Activated CD4-positive, alpha-beta T cell treated with anti-CD3 and anti-CD28 coated beads, Interleukin-2, amount 50 U/mL, for 24 hours (primary cell): ENCODE data around the gene INPP5J.
"Not testable (repeated sequence)": the region's sequence is repeated elsewhere in the genome, so short reads cannot be mapped to it uniquely, and the experiment has no call there.

Experiments used
- DNase-seq, 2 donors: peaks; one replicate each; pipeline ENCODE4 v3.0.0-alpha.2; 2020; ENCODE audit warnings: low read depth in 1 of 2, low spot score in 1 of 2

Gene INPP5J

GRCh38 chr22:31102441-31103081, 20.2 kb upstream of the INPP5J start:
- DNase-seq, result no peak

- DNase-seq, result no peak
Measured at GRCh38 chr22:31103111-31103510, 19.7 kb upstream of the INPP5J start.

DNA sequence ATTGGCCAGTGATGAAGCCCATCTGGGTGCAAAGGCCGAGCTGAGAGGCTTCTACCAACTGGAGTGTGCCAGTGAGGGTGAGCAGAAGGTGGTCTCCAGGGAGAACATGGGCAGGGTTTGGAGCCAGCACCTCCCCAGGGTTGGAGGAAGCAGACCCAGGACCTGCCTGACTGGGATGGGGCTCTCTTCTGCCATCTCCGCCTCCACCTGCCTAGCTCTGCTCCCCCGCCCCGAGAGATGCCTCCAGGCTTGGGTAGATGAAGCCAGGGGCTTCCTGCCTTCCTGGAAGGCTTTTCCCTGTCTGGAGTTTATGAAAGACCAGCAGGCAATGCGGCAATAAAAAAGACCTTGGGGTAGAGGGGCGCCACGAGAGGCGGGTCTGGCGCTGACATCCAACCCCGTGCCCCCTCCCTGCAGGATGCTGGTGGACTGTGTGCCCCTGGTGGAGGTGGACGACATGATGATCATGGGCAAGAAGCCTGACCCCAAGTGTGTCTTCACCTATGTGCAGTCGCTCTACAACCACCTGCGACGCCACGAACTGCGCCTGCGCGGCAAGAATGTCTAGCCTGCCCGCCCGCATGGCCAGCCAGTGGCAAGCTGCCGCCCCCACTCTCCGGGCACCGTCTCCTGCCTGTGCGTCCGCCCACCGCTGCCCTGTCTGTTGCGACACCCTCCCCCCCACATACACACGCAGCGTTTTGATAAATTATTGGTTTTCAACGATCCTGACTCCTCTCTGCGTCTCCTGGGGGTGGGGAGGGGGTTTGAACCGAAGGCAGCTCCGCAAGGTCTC, 18.7 kb upstream of the INPP5J start:
- DNase-seq, result no peak

DNA sequence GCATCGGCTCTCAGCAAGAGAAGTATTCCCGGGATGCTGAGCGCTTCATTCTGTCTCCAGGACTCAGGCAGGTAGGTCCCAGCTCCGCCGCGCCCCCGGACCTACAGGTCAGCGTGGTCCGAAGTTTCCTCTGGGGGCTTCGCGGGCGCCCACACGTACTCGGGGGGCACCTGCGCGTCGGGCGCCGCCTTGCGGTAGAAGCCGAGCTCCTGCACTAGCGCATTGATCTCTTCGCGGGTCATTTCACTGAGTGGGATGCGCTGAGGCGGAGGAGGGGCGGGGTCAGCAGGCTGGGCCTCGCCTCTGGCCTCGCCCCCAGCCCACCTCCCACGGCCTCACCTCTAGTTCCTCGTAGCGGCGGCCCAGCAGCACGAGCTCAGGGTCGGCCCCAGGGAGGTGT, 17.9 kb upstream of the INPP5J start:
- DNase-seq, result no peak

GRCh38 chr22:31105282-31105929, 17.4 kb upstream of the INPP5J start:
- DNase-seq, result no peak

DNA sequence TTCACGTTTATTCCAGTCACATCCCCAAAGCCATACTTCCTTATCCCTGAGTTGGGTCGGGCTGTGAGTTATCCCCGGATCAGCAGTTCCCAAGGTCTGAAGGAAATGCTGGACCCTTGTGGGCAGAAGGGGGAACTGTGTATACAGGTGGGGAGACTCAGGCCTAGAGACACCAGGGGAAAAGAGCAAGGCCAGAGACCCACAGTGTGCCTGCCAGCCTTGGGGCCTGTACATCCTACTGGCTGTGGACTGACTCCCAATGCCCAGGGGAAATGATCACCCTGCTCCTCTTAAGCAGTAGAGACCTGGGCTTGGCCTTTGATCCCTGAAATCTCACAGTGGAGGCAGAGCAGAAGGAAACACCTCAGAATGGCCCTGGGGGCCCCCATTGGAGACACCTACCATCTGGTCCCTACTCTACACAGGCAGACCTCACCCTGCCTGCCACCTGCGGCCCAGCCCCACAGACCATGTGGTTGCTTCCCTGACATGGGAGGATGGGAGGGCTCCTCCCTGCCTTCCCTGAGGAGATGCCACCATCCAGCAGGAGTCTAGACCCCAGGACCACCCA, 16.7 kb upstream of the INPP5J start:
- no peak for DNase-seq

DNA sequence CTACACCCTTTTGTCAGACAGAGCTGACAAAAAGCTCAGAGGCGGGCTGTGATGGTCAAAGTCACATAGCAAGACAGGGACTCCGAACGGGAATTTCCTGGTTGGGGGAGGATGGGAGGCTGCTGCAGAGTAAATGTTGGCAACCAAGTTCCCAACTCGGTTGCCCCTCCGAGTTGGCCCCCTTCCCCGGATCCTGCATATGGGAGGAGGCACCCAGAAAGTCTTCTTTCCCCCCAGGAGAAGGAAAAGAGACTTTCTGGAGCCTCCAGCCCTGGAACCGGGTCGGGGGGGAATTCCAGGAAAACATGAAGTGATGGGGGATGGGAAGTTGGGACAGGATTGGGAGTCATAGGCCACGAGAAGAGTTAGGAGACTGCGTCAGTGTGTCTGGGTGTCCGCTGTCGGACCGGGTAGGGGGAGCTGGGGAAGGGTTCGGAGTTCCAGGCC, 16.0 kb upstream of the INPP5J start:
- DNase-seq, result no peak

DNA sequence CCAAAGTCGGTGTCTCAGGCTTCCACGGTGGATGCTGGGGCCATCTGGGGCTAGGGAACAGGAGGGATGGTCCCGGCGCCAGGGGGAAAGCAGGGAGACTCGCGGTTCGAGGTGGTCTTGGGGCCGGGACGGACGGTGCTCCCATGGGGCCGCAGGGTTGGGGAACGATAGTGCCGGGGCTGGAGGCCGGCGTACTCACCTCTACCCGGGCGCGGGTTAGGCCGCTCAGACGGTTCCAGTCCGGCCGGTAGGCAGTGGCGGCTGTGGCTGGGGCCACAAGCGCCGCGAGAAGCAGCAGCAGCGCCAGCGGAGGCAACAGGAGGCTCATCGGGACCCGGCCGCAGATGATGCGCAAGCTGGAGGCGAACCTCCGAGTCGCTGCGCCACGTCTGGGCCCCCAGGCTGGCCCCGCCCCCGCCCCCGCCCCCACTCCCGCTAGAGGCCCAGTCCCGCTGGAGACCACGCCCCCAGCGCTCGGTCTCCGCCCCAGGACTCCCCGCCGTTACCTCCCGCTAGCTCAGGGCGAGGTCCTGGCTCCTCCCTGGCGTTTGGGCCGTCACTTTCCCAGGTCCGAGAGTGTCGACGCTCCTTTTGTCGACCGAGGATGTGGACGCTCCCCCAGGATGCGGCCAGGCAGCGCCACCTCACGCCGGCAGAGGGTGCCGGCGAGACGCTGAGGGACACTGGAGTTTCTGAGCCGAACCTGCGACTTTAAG, 15.4 kb upstream of the INPP5J start, which contains the start of gene SELENOM:
Gene SELENOM, minus strand, starts transcription at position 391 of the 716 bp plus-strand sequence. Its CDS starts 63 bp downstream, at position 328.
- DNase-seq, result peak; percentile 70 to 74

DNA sequence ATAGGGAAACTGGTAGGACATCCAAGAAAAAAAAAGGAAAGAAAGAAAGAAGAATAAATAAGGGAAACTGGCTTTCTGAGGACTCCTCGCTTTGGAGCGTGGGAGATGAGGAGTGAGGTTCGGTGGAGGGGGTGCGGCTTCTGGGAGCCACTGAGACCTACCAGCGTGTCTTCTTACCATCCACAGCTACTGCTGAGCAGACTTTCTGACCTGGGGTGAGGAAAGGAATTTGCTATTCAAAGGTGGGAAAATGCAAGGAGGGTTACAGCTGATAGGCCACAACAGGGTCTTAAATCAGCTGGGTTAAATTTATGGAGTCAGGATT, 14.9 kb upstream of the INPP5J start:
- no peak for DNase-seq

GRCh38 chr22:31112547-31113091, 10.1 kb upstream of the INPP5J start:
- DNase-seq, result not testable (repeated sequence)

DNA sequence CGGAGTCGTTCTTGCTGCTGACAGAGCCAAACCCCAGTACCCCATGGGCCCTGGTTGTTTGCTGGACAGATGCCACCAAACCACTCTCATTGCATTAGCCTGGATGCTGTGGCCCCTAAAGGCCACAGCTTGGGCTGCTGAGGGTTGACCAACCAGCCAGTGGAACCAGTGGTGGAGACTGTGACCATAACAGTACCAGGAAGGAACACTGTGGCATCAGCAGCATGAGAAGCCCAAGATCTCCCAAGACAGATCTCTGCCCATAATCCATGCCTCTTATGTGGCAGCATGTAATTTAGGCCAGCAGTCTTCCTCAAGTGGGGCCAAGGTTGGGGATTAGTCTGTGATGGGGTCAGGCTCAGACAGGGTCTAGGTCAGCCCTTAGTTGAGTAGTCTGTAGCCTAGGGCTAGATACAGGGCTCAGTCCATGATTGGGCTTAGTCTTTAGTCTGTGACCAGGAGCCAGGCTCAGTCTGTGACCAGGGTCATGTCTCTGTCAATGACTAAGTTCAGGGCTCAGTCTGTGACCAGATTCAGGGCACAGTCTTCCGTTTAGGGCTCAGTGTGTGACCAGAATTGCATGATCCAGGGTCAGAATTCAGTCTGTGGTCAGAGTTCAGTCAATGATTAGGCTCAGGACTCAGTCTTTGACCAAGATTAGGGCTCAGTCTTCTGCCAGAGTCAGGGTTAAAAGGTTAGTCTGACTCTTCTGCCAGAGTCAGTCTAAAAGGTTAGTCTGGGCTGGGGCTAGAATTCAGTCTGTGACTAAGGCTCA, 4.5 kb upstream of the INPP5J start:
- no peak for DNase-seq

- DNase-seq, result no peak
Measured at GRCh38 chr22:31119026-31119717, 3.6 kb upstream of the INPP5J start.

DNA sequence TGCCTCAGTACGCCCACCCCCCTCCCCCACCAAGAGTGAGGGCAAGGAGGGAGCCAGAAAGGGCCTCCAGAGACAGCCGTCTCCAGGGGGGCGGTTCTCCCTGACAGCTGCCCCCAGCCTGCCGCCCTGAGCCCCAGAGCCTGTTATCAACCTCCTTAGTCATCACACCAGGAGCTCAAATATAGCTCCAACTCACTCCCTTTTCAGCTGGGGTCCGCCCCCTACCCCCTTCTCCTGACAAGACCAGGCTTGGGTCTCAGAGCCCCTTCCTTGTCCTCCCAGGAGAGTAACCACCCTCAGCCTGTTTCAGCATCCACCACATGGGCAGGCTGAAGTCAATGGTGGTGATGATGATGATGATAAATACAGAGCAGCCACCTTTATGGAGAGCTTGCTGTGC, 2.5 kb upstream of the INPP5J start:
- no peak for DNase-seq

DNA sequence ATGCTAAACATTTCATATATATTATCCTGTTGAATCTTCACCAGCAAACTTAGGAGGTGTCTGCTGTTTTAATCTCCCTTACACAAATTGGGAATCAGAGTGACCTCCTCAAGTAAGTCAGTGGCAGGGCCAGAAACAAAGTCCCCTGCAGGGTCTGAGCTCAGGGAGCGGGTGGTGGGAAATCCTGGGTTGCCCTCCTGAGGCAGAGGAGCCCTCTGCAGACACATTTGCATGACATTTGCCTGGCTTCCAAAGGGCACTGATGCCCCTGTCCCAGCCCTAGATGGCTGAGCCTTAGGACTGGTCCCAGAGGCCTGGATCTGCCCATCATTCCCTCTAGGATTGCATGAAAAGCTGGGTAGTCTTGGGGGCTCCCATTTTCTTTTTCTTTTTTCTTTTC, 2.1 kb upstream of the INPP5J start:
- no peak for DNase-seq

DNA sequence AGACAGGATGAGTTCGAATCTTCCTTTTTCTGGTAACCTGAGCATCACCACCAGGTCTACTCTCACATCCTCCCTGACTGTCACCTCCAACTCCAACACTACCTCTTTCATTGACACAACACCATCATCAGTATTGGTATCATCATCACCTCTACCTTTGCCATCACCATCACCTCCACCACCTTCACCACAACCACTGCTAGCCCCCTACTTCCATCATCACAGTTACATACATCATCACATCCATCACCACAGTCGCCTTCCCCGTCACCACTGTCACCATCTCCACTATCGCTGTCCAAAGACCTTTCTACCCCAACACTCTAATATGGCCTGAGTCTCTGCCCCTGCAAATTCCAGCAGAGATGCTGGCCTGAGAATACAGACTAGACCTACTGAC, 1.4 kb upstream of the INPP5J start:
- DNase-seq, result no peak

DNA sequence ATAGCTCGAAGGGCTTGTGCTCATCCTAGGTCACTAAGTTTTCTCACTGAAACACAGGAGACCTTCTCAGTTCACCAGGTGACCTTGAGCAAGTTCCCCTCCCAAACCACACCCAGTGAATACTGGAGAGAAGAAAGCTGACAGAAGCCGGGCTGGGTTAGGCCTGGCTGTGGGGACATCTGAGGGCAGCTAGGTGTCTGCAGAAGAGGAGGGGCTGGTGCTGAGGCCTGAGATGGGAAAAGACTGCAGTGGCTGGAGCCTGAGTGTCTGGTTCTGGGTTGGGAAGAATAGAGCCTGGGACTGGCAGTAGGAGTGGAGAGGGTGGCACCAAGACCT, 602 bp upstream of the INPP5J start:
- no peak for DNase-seq

DNA sequence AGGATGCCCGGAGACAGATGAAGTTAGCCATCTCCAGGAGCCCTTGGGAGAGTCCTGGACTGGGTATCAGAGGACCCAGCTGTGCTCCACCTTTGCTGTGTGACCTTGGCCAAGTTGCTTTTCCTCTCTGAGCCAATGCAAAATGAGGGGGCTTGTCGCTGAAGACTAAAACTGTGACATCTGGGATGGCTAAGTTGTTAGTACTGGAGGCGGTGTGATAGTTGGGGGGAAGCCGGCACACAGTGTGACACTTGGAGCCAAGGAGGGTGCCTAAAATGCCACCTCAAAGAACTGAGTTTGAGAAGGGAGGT, 481 bp downstream of the INPP5J start:
- DNase-seq, result no peak

- no peak for DNase-seq
Measured at GRCh38 chr22:31124290-31124689, 1.5 kb downstream of the INPP5J start.

GRCh38 chr22:31124811-31125465, 2.2 kb downstream of the INPP5J start:
- no peak for DNase-seq
